Mesodermal cell (in vitro differentiated cells): Measurements from ENCODE around the gene USP22.

Experiments
- H3K27ac ChIP-seq: 2 replicates; pipeline ENCODE4 v1.7.0; 2013; ENCODE audit warnings: mild to moderate bottlenecking, low read depth, low read length, moderate library complexity; ENCODE audit not compliant: severe bottlenecking
- H3K36me3 ChIP-seq: 2 replicates; pipeline ENCODE4 v1.7.1; 2013; ENCODE audit warnings: mild to moderate bottlenecking, low read length, moderate library complexity; ENCODE audit not compliant: control insufficient read depth, insufficient read depth
- H3K4me1 ChIP-seq: one replicate; pipeline ENCODE4 v1.7.1; 2013; ENCODE audit warnings: mild to moderate bottlenecking, low read length; ENCODE audit not compliant: insufficient read depth, control insufficient read depth, poor library complexity, severe bottlenecking
- H3K4me3 ChIP-seq: 2 replicates; pipeline ENCODE4 v1.7.0; 2013; ENCODE audit warnings: low read length, control low read depth, mild to moderate bottlenecking; ENCODE audit not compliant: insufficient read depth, poor library complexity, severe bottlenecking; ENCODE audit errors: extremely low read depth
- H3K9me3 ChIP-seq: 2 replicates; pipeline ENCODE4 v1.7.1; 2013; ENCODE audit warnings: mild to moderate bottlenecking, low read length, moderate library complexity; ENCODE audit not compliant: control insufficient read depth
- WGBS, 2 experiments: methylation state at CpG; one replicate each; pipeline ENCODE4 v1.1.5; 2013; ENCODE audit warnings: missing lambda C conversion rate in 2 of 2; ENCODE audit not compliant: insufficient coverage in 2 of 2; 5-methylcytosine and 5-hydroxymethylcytosine counted together

Gene USP22

DNA sequence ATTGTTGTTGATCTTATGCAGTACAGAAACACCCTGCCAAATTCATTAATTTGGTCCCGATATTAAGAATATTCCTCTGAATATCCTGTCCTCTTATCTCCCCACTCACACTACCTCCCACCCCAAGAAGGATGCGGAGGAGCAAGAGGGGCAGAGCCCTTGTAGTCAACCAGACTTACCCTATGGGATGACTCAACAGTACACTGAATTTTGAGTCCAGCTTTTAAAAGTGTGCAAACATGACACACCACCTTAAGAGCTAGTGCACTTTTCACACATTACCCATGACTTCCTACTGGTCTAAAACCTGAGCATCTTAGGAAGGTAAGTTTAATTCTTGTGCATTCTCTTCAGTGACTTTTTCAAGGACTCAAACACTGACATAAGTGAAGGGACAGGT is 9.5 kb downstream of the USP22 start:
- Histone ChIP-seq H3K9me3 (no peaks in the 10 kb centered on the region), H3K27ac (no peak overlapping the region), H3K4me1 (peaks cover 26% of the 10 kb centered on the region), H3K4me3 (no peak overlapping the region), H3K36me3 (peaks cover 68% of the 10 kb centered on the region)
- 100% methylated on average over 1 of the region's 2 CpGs for WGBS, 2 experiments

DNA sequence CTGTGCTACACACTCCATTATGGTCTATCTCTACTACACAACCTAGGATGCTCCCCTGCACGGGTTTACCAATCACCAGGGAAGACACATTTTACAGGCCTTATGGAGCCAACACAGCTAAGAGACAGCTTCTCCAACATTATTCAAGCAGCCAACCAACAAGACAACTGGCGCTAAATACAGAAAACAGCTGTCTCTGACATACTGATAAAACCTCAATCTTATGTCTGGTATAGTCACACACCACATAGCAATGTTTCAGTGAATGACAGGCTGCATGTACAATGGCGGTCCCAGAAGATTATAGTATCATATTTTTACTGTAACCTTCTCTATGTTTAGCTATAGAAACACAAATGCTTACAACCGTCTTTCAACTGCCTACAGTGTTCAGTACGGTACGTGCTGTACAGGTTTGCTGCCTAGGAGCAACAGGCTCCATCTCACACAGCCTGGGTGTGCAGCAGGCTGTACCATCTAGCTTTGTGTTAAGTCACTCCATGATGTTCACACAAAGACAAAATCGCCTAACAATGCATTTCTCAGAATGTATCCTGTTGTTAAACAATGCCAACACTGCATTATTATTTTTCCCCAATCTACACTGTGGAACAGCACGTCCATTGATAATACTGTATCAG is 10.9 kb downstream of the USP22 start:
- H3K4me3 ChIP-seq: no peak overlapping the region
- H3K4me1 ChIP-seq: peaks cover 26% of the 10 kb centered on the region
- H3K36me3 ChIP-seq: peaks cover 70% of the 10 kb centered on the region
- 92 to 97% methylated on average over 6 of the region's 8 CpGs for WGBS, 2 experiments
- no peak overlapping the region for H3K27ac ChIP-seq
- no peaks in the 10 kb centered on the region for H3K9me3 ChIP-seq

DNA sequence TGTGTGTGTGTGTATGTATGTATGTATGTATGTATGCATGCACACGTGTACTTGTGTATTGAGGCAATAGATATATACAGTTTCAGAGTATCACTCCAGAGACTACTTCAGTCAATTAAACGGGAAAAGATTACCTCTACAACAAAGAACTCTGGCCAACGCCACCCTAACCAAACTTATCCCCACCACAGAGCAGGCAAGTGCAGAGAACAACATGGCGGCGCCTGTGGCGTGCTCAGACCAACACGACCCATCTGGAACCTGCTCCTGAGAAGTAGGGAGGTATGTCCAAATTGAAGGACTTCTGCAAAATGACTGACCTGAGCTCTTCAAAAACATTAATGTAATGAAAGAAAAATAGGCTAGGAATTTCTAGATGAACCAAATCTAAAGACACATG is 12.4 kb downstream of the USP22 start:
- peaks cover 74% of the 10 kb centered on the region for H3K36me3 ChIP-seq
- H3K4me1 ChIP-seq: peaks cover 17% of the 10 kb centered on the region
- 80% methylated on average over 1 of the region's 7 CpGs; no CpG with 5 or more reads in 1 of the 2 experiments for WGBS, 2 experiments
- H3K4me3 ChIP-seq: no peak overlapping the region
- no peaks in the 10 kb centered on the region for H3K9me3 ChIP-seq
- H3K27ac ChIP-seq: no peak overlapping the region

DNA sequence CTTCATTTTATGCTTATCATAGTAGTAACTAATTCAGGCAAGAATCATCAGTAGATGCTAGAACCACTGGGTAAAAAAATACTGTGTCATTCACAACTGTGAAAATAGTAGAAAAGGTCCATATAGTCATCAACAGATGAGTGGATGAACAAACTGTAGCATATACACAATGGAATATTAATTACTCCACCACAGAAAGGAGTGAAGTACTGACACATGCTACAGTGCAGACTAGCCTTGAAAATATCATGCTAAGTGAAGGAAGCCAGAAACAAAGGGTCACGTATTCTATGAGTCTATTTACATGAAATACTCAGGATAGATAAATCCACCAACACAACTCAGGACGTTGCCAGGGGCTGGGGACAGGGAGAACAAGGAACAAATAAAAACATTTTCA is 13.3 kb downstream of the USP22 start:
- Histone ChIP-seq H3K27ac (no peak overlapping the region), H3K4me3 (no peak overlapping the region), H3K36me3 (peaks cover 82% of the 10 kb centered on the region), H3K4me1 (peaks cover 9% of the 10 kb centered on the region), H3K9me3 (no peaks in the 10 kb centered on the region)
- no CpG with 5 or more reads among the region's 2 CpGs for WGBS, 2 experiments

DNA sequence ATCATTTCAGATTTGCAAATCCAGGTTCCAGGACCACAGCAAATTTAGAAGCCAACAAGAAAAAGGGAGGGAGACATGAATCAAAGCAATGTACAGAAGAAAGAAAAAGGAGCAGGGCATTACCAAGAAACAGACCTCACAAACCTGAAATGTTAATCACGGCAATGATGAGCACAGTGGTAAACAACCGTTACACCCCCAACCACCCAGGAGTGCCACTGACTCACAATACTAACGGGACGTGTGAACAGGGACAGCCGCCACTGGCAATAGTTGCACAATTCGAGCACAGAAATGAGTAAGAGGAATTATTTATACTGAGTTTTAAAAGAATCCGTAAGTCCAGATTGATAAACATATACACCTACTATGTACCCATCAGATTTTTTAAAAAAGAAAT is 13.8 kb downstream of the USP22 start:
- Histone ChIP-seq H3K9me3 (no peaks in the 10 kb centered on the region), H3K27ac (no peak overlapping the region), H3K4me1 (peaks cover 4% of the 10 kb centered on the region), H3K36me3 (peaks cover 87% of the 10 kb centered on the region), H3K4me3 (no peak overlapping the region)
- WGBS, 2 experiments: 83 to 100% methylated on average over 1 to 2 of the region's 7 CpGs

DNA sequence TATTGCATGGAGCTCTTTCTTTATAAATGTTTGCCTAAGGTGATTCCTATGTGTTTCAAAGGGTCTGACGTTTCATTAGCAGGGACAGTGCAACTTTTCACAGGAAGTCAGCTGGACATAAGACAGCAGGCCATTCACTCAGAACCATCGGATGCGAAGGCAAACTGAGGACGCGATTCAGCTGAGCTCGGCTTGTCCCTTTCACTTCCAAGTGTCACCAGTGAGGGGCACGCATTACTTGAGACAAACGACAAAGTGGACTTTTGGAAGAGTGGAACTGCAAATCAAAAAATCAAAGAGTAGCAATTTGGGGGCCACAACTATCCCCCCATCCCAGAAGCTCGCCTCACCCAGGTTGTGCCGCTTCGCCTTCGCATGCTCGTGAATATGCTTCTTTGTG is 14.6 kb downstream of the USP22 start:
- Histone ChIP-seq H3K4me1 (peaks cover 4% of the 10 kb centered on the region), H3K4me3 (no peak overlapping the region), H3K27ac (no peak overlapping the region), H3K36me3 (peaks cover 88% of the 10 kb centered on the region), H3K9me3 (no peaks in the 10 kb centered on the region)
- 97% methylated on average over 10 to 12 of the region's 13 CpGs for WGBS, 2 experiments

DNA sequence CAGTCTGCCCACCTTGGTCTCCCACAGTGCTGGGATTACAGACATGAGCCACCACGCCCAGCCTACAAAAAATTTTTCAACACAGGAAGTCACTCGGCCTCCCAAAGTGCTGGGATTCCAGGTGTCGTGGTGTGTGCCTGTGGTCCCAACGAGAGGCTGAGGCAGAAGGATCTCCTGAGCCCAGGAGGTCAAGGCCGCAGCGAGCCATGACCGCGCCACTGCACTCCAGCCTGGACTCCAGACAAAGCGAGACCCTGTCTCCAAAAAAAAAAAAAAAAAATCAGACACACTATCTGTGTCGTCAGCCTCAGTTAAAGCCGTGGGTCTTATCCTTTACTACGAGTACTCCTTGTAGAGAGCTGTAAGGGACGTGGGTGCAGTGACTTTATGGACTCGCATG is 15.8 kb downstream of the USP22 start:
- 96 to 97% methylated on average over 12 to 13 of the region's 14 CpGs for WGBS, 2 experiments
- H3K4me3 ChIP-seq: no peak overlapping the region
- H3K4me1 ChIP-seq: peaks cover 4% of the 10 kb centered on the region
- H3K9me3 ChIP-seq: no peaks in the 10 kb centered on the region
- H3K36me3 ChIP-seq: peaks cover 92% of the 10 kb centered on the region
- H3K27ac ChIP-seq: no peak overlapping the region

DNA sequence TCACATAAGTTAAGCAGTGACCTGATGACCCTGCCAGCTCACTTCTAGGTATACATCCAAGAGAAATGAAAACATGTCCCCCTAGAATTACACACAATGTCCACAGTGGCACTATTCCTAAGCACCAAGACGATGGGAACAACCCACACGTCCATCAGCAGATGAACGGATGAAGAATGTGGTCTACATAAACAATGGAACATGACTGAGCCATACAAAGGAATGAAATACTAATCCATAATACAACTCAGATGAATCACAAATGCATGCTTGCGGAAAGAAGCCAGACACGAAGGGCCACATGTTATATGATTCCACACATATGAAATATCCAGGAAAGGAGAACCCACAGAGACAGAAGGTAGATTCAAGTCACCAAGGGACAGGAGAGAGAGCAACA is 17.4 kb downstream of the USP22 start:
- Histone ChIP-seq H3K27ac (no peak overlapping the region), H3K36me3 (peaks cover 96% of the 10 kb centered on the region), H3K9me3 (no peaks in the 10 kb centered on the region), H3K4me1 (peaks cover 4% of the 10 kb centered on the region), H3K4me3 (no peak overlapping the region)
- WGBS, 2 experiments: 100% methylated on average over 2 to 3 of the region's 5 CpGs

DNA sequence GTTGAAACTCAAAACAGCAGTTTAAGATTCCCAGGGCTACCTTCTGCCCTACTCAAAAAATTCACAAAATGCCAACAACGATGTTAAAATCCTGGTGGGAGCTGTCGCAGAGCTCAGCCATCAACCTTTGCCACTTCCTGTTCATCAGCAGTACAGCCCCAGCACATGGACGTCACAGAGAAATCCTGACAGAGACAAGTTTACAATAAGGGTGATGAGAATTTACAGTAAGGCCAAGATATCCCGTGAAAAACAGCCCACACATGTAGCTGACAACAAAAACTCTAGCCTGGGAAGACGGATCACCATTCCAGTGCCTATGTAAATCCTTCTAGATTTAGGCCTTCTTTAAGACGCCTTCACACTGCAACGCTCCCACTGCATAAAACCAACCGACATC is 18.8 kb downstream of the USP22 start:
- Histone ChIP-seq H3K4me3 (no peak overlapping the region), H3K4me1 (no peaks in the 10 kb centered on the region), H3K27ac (no peak overlapping the region), H3K36me3 (peaks cover 99% of the 10 kb centered on the region), H3K9me3 (no peaks in the 10 kb centered on the region)
- WGBS, 2 experiments: 93 to 97% methylated on average over 4 to 5 of the region's 8 CpGs

DNA sequence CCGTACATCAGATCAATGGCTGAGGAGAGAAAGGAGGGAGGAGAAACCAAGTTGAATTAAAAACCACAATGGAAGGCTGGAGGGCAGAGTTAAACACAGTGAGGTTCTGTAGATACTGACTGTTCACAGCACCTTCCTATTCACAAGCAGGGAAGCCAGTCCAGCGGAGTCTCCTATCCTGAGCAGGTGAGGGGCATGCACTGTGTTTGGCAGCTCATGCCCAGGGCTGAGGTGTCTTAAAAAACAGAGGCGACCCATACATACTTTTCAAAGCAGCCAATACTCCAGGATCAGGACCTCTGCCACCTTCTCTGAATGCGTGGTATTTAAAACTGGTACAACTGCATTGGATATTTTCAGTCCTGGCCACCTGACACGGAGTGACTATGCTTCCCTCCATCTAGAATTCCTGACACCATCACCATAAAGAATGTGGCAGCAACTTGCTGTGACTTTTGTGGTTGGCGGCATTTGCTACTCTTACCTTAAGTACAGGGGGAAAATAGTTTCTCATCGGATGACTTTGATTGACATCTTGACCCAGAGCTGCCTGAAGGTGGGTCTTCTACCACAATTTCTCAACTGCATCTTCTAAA is 21.5 kb downstream of the USP22 start:
- no peaks in the 10 kb centered on the region for H3K9me3 ChIP-seq
- H3K4me1 ChIP-seq: no peaks in the 10 kb centered on the region
- H3K36me3 ChIP-seq: peaks cover 100% of the 10 kb centered on the region
- no peak overlapping the region for H3K27ac ChIP-seq
- WGBS, 2 experiments: 86 to 94% methylated on average over 5 of the region's 7 CpGs
- H3K4me3 ChIP-seq: no peak overlapping the region

DNA sequence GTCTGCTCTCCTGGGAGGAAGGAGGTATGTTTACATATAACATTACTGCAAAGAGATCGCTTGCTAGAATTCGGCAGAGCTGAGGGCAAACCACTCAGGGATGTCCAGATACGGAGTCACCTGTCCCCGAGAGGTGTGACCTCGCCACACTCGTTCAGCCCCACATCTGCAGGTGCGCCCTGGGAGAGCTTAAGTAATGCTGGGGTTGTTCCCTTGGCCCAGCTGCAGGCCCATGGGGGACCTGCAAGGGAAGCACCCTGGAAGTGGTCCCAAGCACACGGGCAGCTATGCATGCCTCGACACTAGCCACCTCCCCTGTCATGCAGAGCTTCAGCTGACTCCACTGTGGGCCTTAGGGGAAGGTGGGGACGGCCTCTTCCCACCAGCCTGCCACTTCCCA is 22.2 kb downstream of the USP22 start:
- Histone ChIP-seq H3K36me3 (peaks cover 100% of the 10 kb centered on the region), H3K4me3 (no peak overlapping the region), H3K4me1 (no peaks in the 10 kb centered on the region), H3K27ac (no peak overlapping the region), H3K9me3 (no peaks in the 10 kb centered on the region)
- 97 to 100% methylated on average over 6 to 7 of the region's 10 CpGs for WGBS, 2 experiments
